Gastrocnemius medialis (tissue), 4 donors: ENCODE results near the gene NPAS2. TPM values are rescaled to one million over a fixed set of nuclear protein-coding genes. Genes with fewer than 3 reads are reported as not detected.

ENCODE experiments used
- ATAC-seq, 2 donors: fragments of 150-250 bp; one replicate each; pipeline ENCODE4 v1.9.1; 2016
- DNase-seq, 2 donors: peaks; one replicate each; pipeline ENCODE4 v3.0.0-alpha.2; 2019
- H3K27ac ChIP-seq, 4 donors: fragments of 200-600 bp; sonication (generic); 1 replicate in 1 of 4; 2 replicates in 3 of 4; pipeline ENCODE4 v1.5.1; 2016 to 2018; ENCODE audit warnings: mild to moderate bottlenecking in 2 of 4, moderate library complexity in 1 of 4
- H3K27me3 ChIP-seq, 3 donors: fragments of 200-600 bp; sonication (generic) in 2 of 3; 1 replicate in 1 of 3; 2 replicates in 2 of 3; pipeline versions ENCODE4 v1.5.1 to v1.6.0; 2016 to 2019; ENCODE audit warnings: mild to moderate bottlenecking in 1 of 3, moderate library complexity in 1 of 3
- H3K36me3 ChIP-seq, 2 donors: fragments of 200-600 bp; sonication (generic) in 1 of 2; one replicate each; pipeline ENCODE4 v1.5.1; 2017 to 2018
- H3K4me1 ChIP-seq, 2 donors: fragments of 200-600 bp; sonication (generic) in 1 of 2; one replicate each; pipeline ENCODE4 v1.5.1; 2016 to 2017; ENCODE audit warnings: mild to moderate bottlenecking in 2 of 2
- H3K4me3 ChIP-seq, 4 donors: fragments of 200-600 bp; sonication (generic) in 3 of 4; 1 replicate in 1 of 4; 2 replicates in 3 of 4; pipeline ENCODE4 v1.5.1; 2016 to 2019; ENCODE audit warnings: mild to moderate bottlenecking in 2 of 4
- H3K9me3 ChIP-seq, 3 donors: fragments of 200-600 bp; sonication (generic) in 2 of 3; 1 replicate in 1 of 3; 2 replicates in 2 of 3; pipeline ENCODE4 v1.5.1; 2016 to 2019
- POLR2A ChIP-seq, 2 donors: fragments of 450-650 bp; IDR thresholded peaks; one replicate each; pipeline ENCODE4 v1.6.1; 2017; ENCODE audit warnings: antibody characterized with exemption in 2 of 2, mild to moderate bottlenecking in 2 of 2, moderate library complexity in 2 of 2
- in situ Hi-C, 4 donors: fragments of 200-750 bp; cut with MboI; loops; one replicate each; pipeline versions ENCODE4 v1.15.0 to v1.8.0; 2017; ENCODE audit warnings: low sequenced_read_pairs in 4 of 4
- intact Hi-C: fragments of 100-400 bp; cut with DNase I; formaldehyde crosslinking; loops from one replicate; pipeline ENCODE4 v1.15.1; 2023; ENCODE audit warnings: low total_unique reads
- total RNA-seq, 4 donors: library from RNA; depleted of rRNA; stranded (reverse); fragments of >200 nt; gene quantifications; one replicate each; pipeline versions ENCODE4 v1.1.0 to v1.2.3, GENCODE V29; 2016
- TF ChIP-seq, protein P1 (sequence below), 5 experiments: fragments of 450-650 bp in 3 of 5; fragments of 200-600 bp in 2 of 5; sonication (generic) in 2 of 5; IDR thresholded peaks in 4 of 5; conservative IDR thresholded peaks in 1 of 5; 1 replicate in 4 of 5; 2 replicates in 1 of 5; pipeline ENCODE4 v1.5.1; 2016 to 2019; ENCODE audit warnings: antibody characterized with exemption in 5 of 5, mild to moderate bottlenecking in 3 of 5, moderate library complexity in 3 of 5

Gene NPAS2
- total RNA-seq, 4 donors from 2014 or later: 11.4 to 48.2 (median 36.6) TPM

DNA sequence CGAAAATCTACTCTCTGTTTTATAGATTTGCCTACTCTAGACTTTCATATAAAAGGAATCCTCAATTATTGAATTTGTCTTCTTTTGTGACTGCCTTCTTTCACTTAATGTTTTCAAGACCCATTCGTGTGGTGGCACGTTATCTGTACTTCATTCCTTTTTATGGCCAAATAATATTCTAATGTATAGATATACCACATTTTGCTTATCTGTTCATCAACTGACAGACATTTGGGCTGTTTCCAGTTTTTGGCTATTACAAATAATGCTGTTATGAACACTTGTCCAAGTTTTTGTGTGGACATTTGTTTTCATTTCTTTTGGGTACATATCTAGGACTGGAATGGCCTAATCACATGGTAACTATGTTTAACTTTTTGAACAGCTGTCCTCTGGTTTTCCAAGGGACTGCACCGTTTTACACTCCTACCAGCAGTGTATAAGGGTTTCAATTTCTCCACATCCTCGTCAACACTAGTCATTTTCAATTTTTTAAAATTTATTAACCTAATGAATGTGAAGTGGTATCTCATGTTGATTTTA lies 9.3 kb upstream of the NPAS2 start:
- intact Hi-C loops: loop anchor here (5.0 to 10.0 kb wide), 2 partner anchors 174 to 248 kb away; partner anchors contain the start of gene PDCL3
- ATAC-seq: no peak
- H3K9me3 ChIP-seq: no peaks in the 10 kb centered on the region
- H3K4me3 ChIP-seq: no peak overlapping the region
- H3K27ac ChIP-seq: peak overlapping the region in 2 of 4 donors; percentile 7 to 43
- no peak for DNase-seq
- in situ Hi-C loops: no loop called here
- peaks cover 20 to 37% of the 10 kb centered on the region in 2 donors for H3K4me1 ChIP-seq
- H3K36me3 ChIP-seq: no peaks in the 10 kb centered on the region
- no peaks in the 10 kb centered on the region for H3K27me3 ChIP-seq
- TF ChIP-seq, protein P1, sequence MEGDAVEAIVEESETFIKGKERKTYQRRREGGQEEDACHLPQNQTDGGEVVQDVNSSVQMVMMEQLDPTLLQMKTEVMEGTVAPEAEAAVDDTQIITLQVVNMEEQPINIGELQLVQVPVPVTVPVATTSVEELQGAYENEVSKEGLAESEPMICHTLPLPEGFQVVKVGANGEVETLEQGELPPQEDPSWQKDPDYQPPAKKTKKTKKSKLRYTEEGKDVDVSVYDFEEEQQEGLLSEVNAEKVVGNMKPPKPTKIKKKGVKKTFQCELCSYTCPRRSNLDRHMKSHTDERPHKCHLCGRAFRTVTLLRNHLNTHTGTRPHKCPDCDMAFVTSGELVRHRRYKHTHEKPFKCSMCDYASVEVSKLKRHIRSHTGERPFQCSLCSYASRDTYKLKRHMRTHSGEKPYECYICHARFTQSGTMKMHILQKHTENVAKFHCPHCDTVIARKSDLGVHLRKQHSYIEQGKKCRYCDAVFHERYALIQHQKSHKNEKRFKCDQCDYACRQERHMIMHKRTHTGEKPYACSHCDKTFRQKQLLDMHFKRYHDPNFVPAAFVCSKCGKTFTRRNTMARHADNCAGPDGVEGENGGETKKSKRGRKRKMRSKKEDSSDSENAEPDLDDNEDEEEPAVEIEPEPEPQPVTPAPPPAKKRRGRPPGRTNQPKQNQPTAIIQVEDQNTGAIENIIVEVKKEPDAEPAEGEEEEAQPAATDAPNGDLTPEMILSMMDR (IDR thresholded peaks at IDR 0.05 in 4 of 5, conservative IDR thresholded peaks at IDR 0.05 in 1 of 5): no peak
- no peak for TF ChIP-seq POLR2A (IDR thresholded peaks at IDR 0.05)

- H3K4me3 ChIP-seq: no peak overlapping the region
- no peak for DNase-seq
- H3K36me3 ChIP-seq: no peaks in the 10 kb centered on the region
- in situ Hi-C loops (no loop called here), intact Hi-C loops (loop anchor here (5.0 to 10.0 kb wide), 2 partner anchors 173 to 250 kb away; partner anchors contain the start of gene PDCL3)
- no peak for ATAC-seq
- no peaks in the 10 kb centered on the region for H3K27me3 ChIP-seq
- no peak overlapping the region for H3K27ac ChIP-seq
- H3K4me1 ChIP-seq: peaks cover 20 to 37% of the 10 kb centered on the region in 2 donors
- TF ChIP-seq, protein P1 (IDR thresholded peaks at IDR 0.05 in 4 of 5, conservative IDR thresholded peaks at IDR 0.05 in 1 of 5): no peak
- no peak for TF ChIP-seq POLR2A (IDR thresholded peaks at IDR 0.05)
- no peaks in the 10 kb centered on the region for H3K9me3 ChIP-seq
These were observed 7.8 kb upstream of the NPAS2 start for GRCh38 chr2:100812116-100812515.

GRCh38 chr2:100812573-100812972 lies 7.4 kb upstream of the NPAS2 start:
- Histone ChIP-seq H3K4me1 (peaks cover 20 to 37% of the 10 kb centered on the region in 2 donors), H3K27ac (no peak overlapping the region), H3K27me3 (no peaks in the 10 kb centered on the region), H3K4me3 (no peak overlapping the region), H3K36me3 (no peaks in the 10 kb centered on the region), H3K9me3 (no peaks in the 10 kb centered on the region)
- no peak for DNase-seq
- intact Hi-C loops (loop anchor here (5.0 to 10.0 kb wide), 2 partner anchors 172 to 250 kb away; partner anchors contain the start of gene PDCL3), in situ Hi-C loops (no loop called here)
- TF ChIP-seq, protein P1 (IDR thresholded peaks at IDR 0.05 in 4 of 5, conservative IDR thresholded peaks at IDR 0.05 in 1 of 5): no peak
- no peak for TF ChIP-seq POLR2A (IDR thresholded peaks at IDR 0.05)
- no peak for ATAC-seq

DNA sequence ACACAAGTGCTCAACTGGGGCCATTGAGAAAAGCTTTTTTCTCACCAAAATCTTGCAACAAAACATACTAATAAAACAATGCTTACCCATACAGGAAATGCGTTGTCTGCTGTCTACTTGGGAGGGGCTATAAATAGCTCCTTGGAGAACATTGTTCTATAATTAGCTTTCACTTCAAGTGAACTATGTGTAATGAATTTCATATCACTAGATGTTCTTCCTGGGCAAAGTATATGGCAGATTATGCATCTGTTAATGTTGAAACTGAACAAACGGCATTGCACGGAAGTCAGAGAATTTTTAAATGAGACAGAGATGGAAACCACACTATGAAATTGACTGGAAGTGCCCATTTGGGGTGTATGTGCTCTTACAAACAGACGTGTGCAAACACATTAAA lies 6.4 kb upstream of the NPAS2 start:
- DNase-seq (no peak), ATAC-seq (peak; percentile 92 to 95)
- no peak overlapping the region for H3K4me3 ChIP-seq
- peak overlapping the region; percentile 42 to 68 (median 54) for H3K27ac ChIP-seq
- no peaks in the 10 kb centered on the region for H3K9me3 ChIP-seq
- in situ Hi-C loops: no loop called here
- no peaks in the 10 kb centered on the region for H3K27me3 ChIP-seq
- intact Hi-C loops: loop anchor here (5.0 to 10.0 kb wide), 2 partner anchors 171 to 251 kb away; partner anchors contain the start of gene PDCL3
- peaks cover 23 to 34% of the 10 kb centered on the region in 2 donors for H3K4me1 ChIP-seq
- no peaks in the 10 kb centered on the region for H3K36me3 ChIP-seq
- TF ChIP-seq POLR2A (IDR thresholded peaks at IDR 0.05): no peak
- TF ChIP-seq, protein P1 (IDR thresholded peaks at IDR 0.05 in 4 of 5, conservative IDR thresholded peaks at IDR 0.05 in 1 of 5): no peak
